NK-92 (cell line): Measurements from ENCODE around the gene ABCC11.
"Not testable (repeated sequence)": the region's sequence is repeated elsewhere in the genome, so short reads cannot be mapped to it uniquely, and the experiment has no call there.

Source experiments
- DNase-seq: peaks from one replicate; lab custom pipeline; 2025; ENCODE audit not compliant: unreplicated experiment; lab: John Stamatoyannopoulos, UW

Gene ABCC11

GRCh38 chr16:48203974-48204824, 43.1 kb downstream of the ABCC11 start:
- DNase-seq: no peak

- no peak for DNase-seq
These were observed 45.7 kb downstream of the ABCC11 start for GRCh38 chr16:48201515-48202201.

GRCh38 chr16:48197294-48197693, 50.0 kb downstream of the ABCC11 start:
- no peak for DNase-seq

- no peak for DNase-seq
These were observed 52.3 kb downstream of the ABCC11 start for GRCh38 chr16:48194828-48195556.

- DNase-seq: no peak
These were observed 53.5 kb downstream of the ABCC11 start for GRCh38 chr16:48193846-48194245.

- DNase-seq: no peak
These were observed 58.8 kb downstream of the ABCC11 start for GRCh38 chr16:48188449-48189102.

GRCh38 chr16:48187779-48188178, 59.6 kb downstream of the ABCC11 start:
- DNase-seq: no peak

- no peak for DNase-seq
These were observed 62.7 kb downstream of the ABCC11 start for GRCh38 chr16:48184681-48185080.

GRCh38 chr16:48182979-48183537, 64.3 kb downstream of the ABCC11 start:
- no peak for DNase-seq

- not testable (repeated sequence) for DNase-seq
These were observed 65.4 kb downstream of the ABCC11 start for GRCh38 chr16:48181746-48182520.

- DNase-seq: no peak
These were observed 66.4 kb downstream of the ABCC11 start for GRCh38 chr16:48180868-48181480.

- no peak for DNase-seq
These were observed 70.5 kb downstream of the ABCC11 start for GRCh38 chr16:48176635-48177408.

- no peak for DNase-seq
These were observed 73.5 kb downstream of the ABCC11 start for GRCh38 chr16:48173889-48174288.

- DNase-seq: no peak
These were observed 74.7 kb downstream of the ABCC11 start for GRCh38 chr16:48172682-48173081.

GRCh38 chr16:48169896-48170295, 77.4 kb downstream of the ABCC11 start:
- no peak for DNase-seq

GRCh38 chr16:48168075-48168474, 79.3 kb downstream of the ABCC11 start:
- no peak for DNase-seq

- DNase-seq: not testable (repeated sequence)
These were observed 80.7 kb downstream of the ABCC11 start for GRCh38 chr16:48166617-48167016.

GRCh38 chr16:48165961-48166578, 81.3 kb downstream of the ABCC11 start:
- DNase-seq: no peak
